A673 (cell line): ENCODE measurements around the gene STAT5B. TPM values are rescaled to one million over a fixed set of nuclear protein-coding genes. Genes with fewer than 3 reads are reported as not detected.

Experiments
- BruUV-seq: library from RNA; stranded (reverse); fragments of 400-500 nt; replicated peaks from 2 replicates; lab custom pipeline; 2021; lab: Mats Ljungman, UMichigan
- CTCF ChIA-PET: fragments of 300-600 bp; sonication (Branson Sonifier 250); formaldehyde crosslinking; loops from one replicate; lab custom pipeline; 2022; ENCODE audit warnings: antibody characterized with exemption; lab: Charles Lee
- POLR2A ChIA-PET: fragments of 300-600 bp; sonication (Branson Sonifier 250); formaldehyde crosslinking; loops from one replicate; lab custom pipeline; 2022; ENCODE audit warnings: antibody characterized with exemption; ENCODE audit not compliant: low non-redundant PET; lab: Charles Lee
- DNase-seq: peaks from one replicate; pipeline ENCODE4 v3.0.0-alpha.2; 2015; ENCODE audit warnings: low spot score
- H3K27ac ChIP-seq: fragments of 200-600 bp; sonication (generic); 2 replicates; pipeline ENCODE4 v1.5.1; 2016; ENCODE audit warnings: mixed run types, low read depth, mild to moderate bottlenecking, mixed read lengths, antibody characterized with exemption, low read length; ENCODE audit not compliant: poor library complexity, severe bottlenecking
- H3K27me3 ChIP-seq: fragments of 200-600 bp; sonication (generic); replicated peaks from 2 replicates; pipeline ENCODE4 v1.6.1; 2017; ENCODE audit warnings: mixed run types, low read depth, mild to moderate bottlenecking, mixed read lengths, antibody characterized with exemption, low read length; ENCODE audit not compliant: insufficient read depth, poor library complexity
- H3K36me3 ChIP-seq: fragments of 200-600 bp; sonication (generic); 2 replicates; pipeline ENCODE4 v1.6.1; 2016; ENCODE audit warnings: mixed run types, mild to moderate bottlenecking, mixed read lengths, antibody characterized with exemption, low read length; ENCODE audit not compliant: insufficient read depth, poor library complexity, severe bottlenecking
- H3K4me1 ChIP-seq: fragments of 200-600 bp; sonication (generic); 2 replicates; pipeline ENCODE4 v1.6.1; 2017; ENCODE audit warnings: mixed run types, mild to moderate bottlenecking, mixed read lengths, antibody characterized with exemption, low read length; ENCODE audit not compliant: insufficient read depth, poor library complexity, severe bottlenecking
- H3K4me3 ChIP-seq: fragments of 200-600 bp; sonication (generic); 2 replicates; pipeline ENCODE4 v1.5.1; 2016; ENCODE audit warnings: low read depth, mixed run types, mild to moderate bottlenecking, mixed read lengths, low read length; ENCODE audit not compliant: poor library complexity, severe bottlenecking
- H3K9me3 ChIP-seq: fragments of 200-600 bp; sonication (generic); 2 replicates; pipeline ENCODE4 v1.6.1; 2016; ENCODE audit warnings: mixed run types, low read depth, mild to moderate bottlenecking, mixed read lengths, antibody characterized with exemption, low read length; ENCODE audit not compliant: poor library complexity, severe bottlenecking
- CTCF ChIP-seq: fragments of 300-800, 200-600 bp; sonication (generic); conservative IDR thresholded peaks from 2 replicates; pipeline ENCODE4 v1.5.1; 2017; ENCODE audit warnings: low read depth, mild to moderate bottlenecking, antibody characterized with exemption, low read length, moderate library complexity, mixed read lengths
- EZH2 ChIP-seq: fragments of 200-600 bp; sonication (generic); IDR thresholded peaks from 2 replicates; pipeline ENCODE4 v1.6.1; 2017; ENCODE audit warnings: borderline replicate concordance, low read depth, mild to moderate bottlenecking, mixed read lengths, antibody characterized with exemption, low read length; ENCODE audit not compliant: poor library complexity, severe bottlenecking
- intact Hi-C: fragments of 100-400 bp; cut with micrococcal nuclease; formaldehyde crosslinking; loops from one replicate; pipeline ENCODE4 v1.10.0; 2022; ENCODE audit not compliant: unreplicated experiment
- total RNA-seq: library from RNA; stranded (reverse); gene quantifications from 2 replicates; pipeline ENCODE4 v1.2.3, GENCODE V29; 2021

STAT5B gene
- total RNA-seq, 1 experiment from 2014 or later: 11.2 TPM

- H3K27me3 ChIP-seq: no peaks in the 10 kb centered on the region
- H3K27ac ChIP-seq: no peak overlapping the region
- no peaks in the 10 kb centered on the region for H3K36me3 ChIP-seq
- H3K4me1 ChIP-seq: no peaks in the 10 kb centered on the region
- TF ChIP-seq EZH2: no peak
- no peak for TF ChIP-seq CTCF
- intact Hi-C loops: no loop called here
- ChIA-PET POLR2A (no interaction called here), CTCF (no interaction called here)
- no peaks in the 10 kb centered on the region for H3K9me3 ChIP-seq
- no peak for DNase-seq
- H3K4me3 ChIP-seq: no peak overlapping the region
- no TSS peak for BruUV-seq
Measured at GRCh38 chr17:42260318-42260717, 15.9 kb downstream of the STAT5B start.

GRCh38 chr17:42255445-42255844, 20.7 kb downstream of the STAT5B start:
- POLR2A ChIA-PET: interaction anchor here (0.7 kb wide), 1 partner anchor 336 kb away, joined by 3 read pairs; no protein-coding TSS in a partner anchor
- DNase-seq: no peak
- CTCF ChIA-PET: interaction anchor here (0.7 kb wide), 1 partner anchor 588 kb away, joined by 3 read pairs; no protein-coding TSS in a partner anchor
- Histone ChIP-seq H3K9me3 (no peaks in the 10 kb centered on the region), H3K4me3 (no peak overlapping the region), H3K27me3 (no peaks in the 10 kb centered on the region), H3K36me3 (no peaks in the 10 kb centered on the region), H3K4me1 (no peaks in the 10 kb centered on the region), H3K27ac (no peak overlapping the region)
- TF ChIP-seq CTCF: no peak
- no peak for TF ChIP-seq EZH2
- no TSS peak for BruUV-seq
- intact Hi-C loops: no loop called here

- no peaks in the 10 kb centered on the region for H3K9me3 ChIP-seq
- ChIA-PET POLR2A (no interaction called here), CTCF (interaction anchor here (0.7 kb wide), 1 partner anchor 74 kb away, joined by 3 read pairs; no protein-coding TSS in a partner anchor)
- no peaks in the 10 kb centered on the region for H3K4me1 ChIP-seq
- H3K27me3 ChIP-seq: no peaks in the 10 kb centered on the region
- TF ChIP-seq CTCF (no peak), EZH2 (no peak)
- no peak for DNase-seq
- BruUV-seq: no TSS peak
- no peaks in the 10 kb centered on the region for H3K36me3 ChIP-seq
- intact Hi-C loops: no loop called here
- H3K4me3 ChIP-seq: no peak overlapping the region
- no peak overlapping the region for H3K27ac ChIP-seq
Measured at GRCh38 chr17:42253578-42253977, 22.6 kb downstream of the STAT5B start.
